HG02870 (cell line): ENCODE data around the gene KCTD1.

Experiments
- ATAC-seq: cut with Tn5 transposase; IDR thresholded peaks from one replicate; pipeline ENCODE4 v1.9.1; 2021; ENCODE audit warnings: mild to moderate bottlenecking, moderate library complexity; ENCODE audit not compliant: unreplicated experiment

KCTD1 gene

GRCh38 chr18:26434887-26435286, 113.5 kb downstream of the KCTD1 start:
- ATAC-seq: no peak

- ATAC-seq: peak; percentile 64
Measured at GRCh38 chr18:26432651-26433424, 115.5 kb downstream of the KCTD1 start.

- ATAC-seq: no peak
Measured at GRCh38 chr18:26429535-26430226, 118.7 kb downstream of the KCTD1 start.

- no peak for ATAC-seq
Measured at GRCh38 chr18:26425148-26425531, 123.2 kb downstream of the KCTD1 start.

- ATAC-seq: no peak
Measured at GRCh38 chr18:26424428-26425147, 123.8 kb downstream of the KCTD1 start.

- ATAC-seq: peak; percentile 85
Measured at GRCh38 chr18:26422472-26423162, 125.7 kb downstream of the KCTD1 start.

- ATAC-seq: no peak
Measured at GRCh38 chr18:26421931-26422330, 126.4 kb downstream of the KCTD1 start.

- ATAC-seq: no peak
Measured at GRCh38 chr18:26421503-26421902, 126.8 kb downstream of the KCTD1 start.

GRCh38 chr18:26419746-26420145, 128.6 kb downstream of the KCTD1 start:
- no peak for ATAC-seq

- no peak for ATAC-seq
Measured at GRCh38 chr18:26418225-26418624, 130.1 kb downstream of the KCTD1 start.

GRCh38 chr18:26417190-26417589, 131.2 kb downstream of the KCTD1 start:
- no peak for ATAC-seq

- no peak for ATAC-seq
Measured at GRCh38 chr18:26416652-26417150, 131.7 kb downstream of the KCTD1 start.

GRCh38 chr18:26415631-26416030, 132.7 kb downstream of the KCTD1 start:
- no peak for ATAC-seq

- ATAC-seq: no peak
Measured at GRCh38 chr18:26414901-26415440, 133.4 kb downstream of the KCTD1 start.

GRCh38 chr18:26409091-26409490, 139.3 kb downstream of the KCTD1 start:
- no peak for ATAC-seq

- no peak for ATAC-seq
Measured at GRCh38 chr18:26407736-26408601, 140.4 kb downstream of the KCTD1 start.

GRCh38 chr18:26406854-26407517, 141.4 kb downstream of the KCTD1 start:
- no peak for ATAC-seq

GRCh38 chr18:26406324-26406723, 142.0 kb downstream of the KCTD1 start:
- no peak for ATAC-seq

GRCh38 chr18:26405190-26405801, 143.1 kb downstream of the KCTD1 start:
- ATAC-seq: peak; percentile 81
